ENCODE measurements around the gene ZBTB8B.

DNA sequence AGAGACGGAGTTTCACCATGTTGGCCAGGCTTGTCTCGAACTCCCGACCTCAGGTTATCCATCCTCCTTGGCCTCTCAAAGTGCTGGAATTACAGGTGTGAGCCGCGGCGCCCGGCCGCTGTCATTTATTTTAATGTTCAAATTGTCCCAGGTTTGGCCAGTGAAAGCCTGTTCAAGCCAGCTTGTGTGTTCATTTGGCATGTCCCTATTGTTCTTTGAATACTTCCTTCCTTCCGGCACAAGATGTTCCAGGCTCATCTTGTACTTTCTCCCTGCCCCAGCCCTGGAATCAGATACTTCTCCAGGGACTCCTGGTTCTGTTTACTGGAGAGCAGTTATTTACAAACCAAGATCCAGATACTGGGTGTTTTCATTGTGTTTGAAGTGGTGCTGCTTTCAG lies 37.0 kb downstream of the ZBTB8B start:
- TF ChIP-seq, protein P1, sequence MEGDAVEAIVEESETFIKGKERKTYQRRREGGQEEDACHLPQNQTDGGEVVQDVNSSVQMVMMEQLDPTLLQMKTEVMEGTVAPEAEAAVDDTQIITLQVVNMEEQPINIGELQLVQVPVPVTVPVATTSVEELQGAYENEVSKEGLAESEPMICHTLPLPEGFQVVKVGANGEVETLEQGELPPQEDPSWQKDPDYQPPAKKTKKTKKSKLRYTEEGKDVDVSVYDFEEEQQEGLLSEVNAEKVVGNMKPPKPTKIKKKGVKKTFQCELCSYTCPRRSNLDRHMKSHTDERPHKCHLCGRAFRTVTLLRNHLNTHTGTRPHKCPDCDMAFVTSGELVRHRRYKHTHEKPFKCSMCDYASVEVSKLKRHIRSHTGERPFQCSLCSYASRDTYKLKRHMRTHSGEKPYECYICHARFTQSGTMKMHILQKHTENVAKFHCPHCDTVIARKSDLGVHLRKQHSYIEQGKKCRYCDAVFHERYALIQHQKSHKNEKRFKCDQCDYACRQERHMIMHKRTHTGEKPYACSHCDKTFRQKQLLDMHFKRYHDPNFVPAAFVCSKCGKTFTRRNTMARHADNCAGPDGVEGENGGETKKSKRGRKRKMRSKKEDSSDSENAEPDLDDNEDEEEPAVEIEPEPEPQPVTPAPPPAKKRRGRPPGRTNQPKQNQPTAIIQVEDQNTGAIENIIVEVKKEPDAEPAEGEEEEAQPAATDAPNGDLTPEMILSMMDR (IDR thresholded peaks at IDR 0.05; ENCODE audit: poor library complexity, severe bottlenecking): no peak
- TF ChIP-seq POLR2AphosphoS5 (IDR thresholded peaks at IDR 0.05): no peak
- TF ChIP-seq, protein P2, sequence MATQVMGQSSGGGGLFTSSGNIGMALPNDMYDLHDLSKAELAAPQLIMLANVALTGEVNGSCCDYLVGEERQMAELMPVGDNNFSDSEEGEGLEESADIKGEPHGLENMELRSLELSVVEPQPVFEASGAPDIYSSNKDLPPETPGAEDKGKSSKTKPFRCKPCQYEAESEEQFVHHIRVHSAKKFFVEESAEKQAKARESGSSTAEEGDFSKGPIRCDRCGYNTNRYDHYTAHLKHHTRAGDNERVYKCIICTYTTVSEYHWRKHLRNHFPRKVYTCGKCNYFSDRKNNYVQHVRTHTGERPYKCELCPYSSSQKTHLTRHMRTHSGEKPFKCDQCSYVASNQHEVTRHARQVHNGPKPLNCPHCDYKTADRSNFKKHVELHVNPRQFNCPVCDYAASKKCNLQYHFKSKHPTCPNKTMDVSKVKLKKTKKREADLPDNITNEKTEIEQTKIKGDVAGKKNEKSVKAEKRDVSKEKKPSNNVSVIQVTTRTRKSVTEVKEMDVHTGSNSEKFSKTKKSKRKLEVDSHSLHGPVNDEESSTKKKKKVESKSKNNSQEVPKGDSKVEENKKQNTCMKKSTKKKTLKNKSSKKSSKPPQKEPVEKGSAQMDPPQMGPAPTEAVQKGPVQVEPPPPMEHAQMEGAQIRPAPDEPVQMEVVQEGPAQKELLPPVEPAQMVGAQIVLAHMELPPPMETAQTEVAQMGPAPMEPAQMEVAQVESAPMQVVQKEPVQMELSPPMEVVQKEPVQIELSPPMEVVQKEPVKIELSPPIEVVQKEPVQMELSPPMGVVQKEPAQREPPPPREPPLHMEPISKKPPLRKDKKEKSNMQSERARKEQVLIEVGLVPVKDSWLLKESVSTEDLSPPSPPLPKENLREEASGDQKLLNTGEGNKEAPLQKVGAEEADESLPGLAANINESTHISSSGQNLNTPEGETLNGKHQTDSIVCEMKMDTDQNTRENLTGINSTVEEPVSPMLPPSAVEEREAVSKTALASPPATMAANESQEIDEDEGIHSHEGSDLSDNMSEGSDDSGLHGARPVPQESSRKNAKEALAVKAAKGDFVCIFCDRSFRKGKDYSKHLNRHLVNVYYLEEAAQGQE (IDR thresholded peaks at IDR 0.05; ENCODE audit: borderline replicate concordance): no peak
- TF ChIP-seq EZH2 (IDR thresholded peaks at IDR 0.05; ENCODE audit: borderline replicate concordance, insufficient read depth, low read length, poor library complexity, severe bottlenecking): no peak
- no peak for TF ChIP-seq MXI1 (conservative IDR thresholded peaks at IDR 0.05; ENCODE audit: poor library complexity, severe bottlenecking)
- no peak for TF ChIP-seq SMC3 (conservative IDR thresholded peaks at IDR 0.05; ENCODE audit: poor library complexity)
- no peak for TF ChIP-seq RAD21 (conservative IDR thresholded peaks at IDR 0.05)

Data from neural cell (in vitro differentiated cells).